ENCODE data around the gene STXBP6.

DNA sequence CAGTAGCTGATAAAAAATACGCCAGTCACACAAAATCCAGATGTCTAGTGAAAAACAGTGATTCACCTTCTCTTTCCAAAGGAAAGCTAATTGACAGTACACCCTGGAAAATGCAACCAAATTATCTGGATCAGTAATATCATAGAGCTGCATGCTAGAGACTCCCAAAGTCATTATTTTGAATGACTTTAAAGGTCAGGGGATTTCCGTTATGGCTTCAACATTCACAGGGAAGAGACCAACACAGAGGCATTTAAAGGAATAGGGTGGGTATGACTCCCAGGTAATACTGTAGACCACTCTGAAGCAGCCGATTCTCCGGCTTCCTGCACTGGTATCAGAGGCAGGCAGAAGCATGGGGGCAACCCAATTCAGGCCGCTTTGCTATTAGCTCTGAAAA lies 190.4 kb downstream of the STXBP6 start:
- TF ChIP-seq, protein P1, sequence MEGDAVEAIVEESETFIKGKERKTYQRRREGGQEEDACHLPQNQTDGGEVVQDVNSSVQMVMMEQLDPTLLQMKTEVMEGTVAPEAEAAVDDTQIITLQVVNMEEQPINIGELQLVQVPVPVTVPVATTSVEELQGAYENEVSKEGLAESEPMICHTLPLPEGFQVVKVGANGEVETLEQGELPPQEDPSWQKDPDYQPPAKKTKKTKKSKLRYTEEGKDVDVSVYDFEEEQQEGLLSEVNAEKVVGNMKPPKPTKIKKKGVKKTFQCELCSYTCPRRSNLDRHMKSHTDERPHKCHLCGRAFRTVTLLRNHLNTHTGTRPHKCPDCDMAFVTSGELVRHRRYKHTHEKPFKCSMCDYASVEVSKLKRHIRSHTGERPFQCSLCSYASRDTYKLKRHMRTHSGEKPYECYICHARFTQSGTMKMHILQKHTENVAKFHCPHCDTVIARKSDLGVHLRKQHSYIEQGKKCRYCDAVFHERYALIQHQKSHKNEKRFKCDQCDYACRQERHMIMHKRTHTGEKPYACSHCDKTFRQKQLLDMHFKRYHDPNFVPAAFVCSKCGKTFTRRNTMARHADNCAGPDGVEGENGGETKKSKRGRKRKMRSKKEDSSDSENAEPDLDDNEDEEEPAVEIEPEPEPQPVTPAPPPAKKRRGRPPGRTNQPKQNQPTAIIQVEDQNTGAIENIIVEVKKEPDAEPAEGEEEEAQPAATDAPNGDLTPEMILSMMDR (IDR thresholded peaks at IDR 0.05; ENCODE audit: insufficient read depth, low read depth, low read length), result no peak
- TF ChIP-seq EZH2 (IDR thresholded peaks at IDR 0.05; ENCODE audit: insufficient read depth, low read length), result no peak

All from astrocyte (in vitro differentiated cells and primary cell).